HG03139 (cell line): ENCODE measurements around the gene ACP6.

Source experiments
- ATAC-seq: cut with Tn5 transposase; IDR thresholded peaks from one replicate; pipeline ENCODE4 v1.9.1; 2021; ENCODE audit not compliant: unreplicated experiment

The ACP6 gene

GRCh38 chr1:147652306-147652705 lies 18.0 kb downstream of the ACP6 start:
- ATAC-seq: no peak

- ATAC-seq: no peak
Measured at GRCh38 chr1:147651466-147651865, 18.9 kb downstream of the ACP6 start.

DNA sequence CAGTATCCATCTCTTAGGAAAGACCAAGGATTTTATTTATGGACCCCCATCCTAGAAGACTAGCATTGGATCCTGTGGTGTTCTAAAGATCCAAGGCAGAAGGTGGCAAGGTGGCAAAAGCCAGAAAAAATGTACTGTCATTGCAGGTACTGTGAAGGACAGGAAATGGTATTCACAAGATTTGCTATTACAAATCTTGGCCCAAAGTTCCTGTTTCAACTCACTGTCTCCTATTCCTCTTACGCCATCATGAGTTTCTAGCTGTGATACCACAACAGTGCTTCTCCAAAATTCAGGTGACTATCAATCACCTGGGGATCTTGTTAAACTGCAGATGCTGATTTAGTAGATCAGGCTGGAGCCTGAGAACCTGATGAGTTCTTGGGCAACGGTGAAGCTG lies 21.4 kb downstream of the ACP6 start:
- no peak for ATAC-seq

DNA sequence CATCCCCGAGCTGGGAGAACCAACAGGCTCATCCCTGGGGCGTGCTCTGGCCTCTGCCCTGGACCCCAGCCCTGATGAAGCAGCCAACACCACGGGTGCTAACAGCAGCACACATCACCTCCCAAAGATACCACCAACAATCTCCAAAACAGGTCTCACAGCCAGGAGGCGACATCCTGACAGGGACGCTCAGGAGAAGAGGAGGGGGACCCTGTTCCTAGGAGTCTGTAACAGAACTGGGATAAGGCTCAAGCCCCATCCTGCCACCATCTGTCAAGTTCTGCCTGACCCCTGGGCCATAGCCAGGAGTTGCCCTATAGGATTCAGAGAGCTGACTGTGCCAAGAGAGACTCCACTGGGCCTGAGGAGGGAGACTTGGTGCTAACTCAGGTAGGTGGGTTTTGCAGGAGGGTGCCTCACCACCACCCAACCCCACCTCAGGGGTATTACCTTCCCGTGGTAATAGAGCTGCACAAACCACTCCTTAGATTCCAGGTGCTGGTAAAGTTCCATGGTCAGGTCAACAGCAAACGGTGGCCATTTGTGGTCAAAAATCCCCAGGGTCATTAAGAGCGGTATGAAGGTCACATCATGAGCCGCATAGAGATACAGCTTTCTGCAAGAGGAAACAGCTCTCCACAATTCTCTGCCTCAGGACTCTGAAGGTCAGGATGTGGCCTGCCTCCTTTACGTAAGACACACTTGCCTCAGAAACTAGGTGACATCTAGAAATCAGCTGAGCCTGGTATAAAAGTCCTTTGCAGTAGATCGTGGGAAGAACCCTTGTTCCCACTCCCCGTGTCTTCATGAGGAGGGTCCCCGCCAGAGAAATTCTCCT lies 22.3 kb downstream of the ACP6 start:
- no peak for ATAC-seq

- no peak for ATAC-seq
Measured at GRCh38 chr1:147643974-147644373, 26.4 kb downstream of the ACP6 start.

DNA sequence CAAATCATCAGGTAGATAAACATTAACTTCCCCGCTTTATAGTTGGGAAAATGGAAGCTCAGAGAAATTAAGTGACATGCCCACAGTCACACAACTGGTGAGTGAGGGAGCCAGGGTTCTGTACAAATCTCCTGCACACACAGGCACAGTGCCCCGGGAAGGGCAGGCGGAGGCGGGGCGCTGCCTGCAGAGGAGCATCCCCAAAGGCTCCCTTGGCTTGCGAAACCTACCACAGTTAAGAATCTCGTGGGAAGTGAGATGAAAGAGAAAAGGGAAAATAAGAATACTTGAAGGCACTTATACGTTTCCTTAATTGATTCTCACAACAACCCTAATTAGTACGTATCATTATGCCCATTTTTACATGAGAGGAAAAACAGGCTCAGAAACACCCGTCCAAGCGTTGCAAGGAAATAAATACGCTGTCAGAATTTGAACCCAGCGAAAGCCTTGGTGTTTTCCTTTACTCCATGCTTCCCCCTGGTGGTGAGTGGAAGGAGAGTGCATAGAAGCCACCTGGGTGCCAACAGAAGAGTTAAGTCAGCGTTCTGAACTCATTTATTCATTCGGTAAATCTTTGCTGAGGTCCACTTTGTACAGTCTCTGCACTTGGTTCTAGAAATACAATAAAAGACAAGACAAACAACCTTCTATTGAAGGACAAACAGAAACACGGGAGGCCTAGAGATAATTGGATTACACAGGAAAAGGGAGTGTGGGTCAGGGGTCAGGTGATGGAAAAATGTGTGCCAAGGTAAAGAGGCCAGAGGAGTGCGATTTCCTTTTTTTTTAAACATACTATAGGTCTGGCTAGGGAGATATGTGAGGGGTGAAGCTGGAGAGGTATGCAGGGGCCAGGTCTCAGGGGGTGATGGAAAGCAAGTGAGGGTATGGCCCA lies 28.4 kb downstream of the ACP6 start:
- ATAC-seq: no peak

GRCh38 chr1:147641291-147641690 lies 29.0 kb downstream of the ACP6 start:
- ATAC-seq: no peak

- ATAC-seq: peak; percentile 74
Measured at GRCh38 chr1:147640553-147641165, 29.7 kb downstream of the ACP6 start.

DNA sequence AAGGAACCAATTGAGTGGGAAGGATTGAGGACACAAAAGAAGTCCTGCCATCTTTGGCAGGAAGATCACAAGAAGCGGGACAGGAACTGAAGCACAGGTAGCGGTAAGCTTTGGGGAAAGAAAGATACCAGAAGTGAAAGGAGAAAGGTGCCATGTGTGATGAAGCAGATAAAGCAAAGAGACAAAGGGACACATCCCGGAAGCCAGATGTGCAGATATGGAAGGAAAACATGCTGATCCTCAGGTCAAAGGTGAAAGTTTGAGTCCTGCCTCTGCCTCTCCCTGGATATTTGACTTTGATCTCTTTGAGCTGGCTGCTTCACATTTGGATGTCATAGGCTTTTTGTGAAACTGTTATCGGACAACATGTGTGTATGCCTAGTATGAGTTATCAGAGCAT lies 34.0 kb downstream of the ACP6 start:
- ATAC-seq: no peak

GRCh38 chr1:147635342-147635741 lies 35.0 kb downstream of the ACP6 start:
- ATAC-seq: no peak

DNA sequence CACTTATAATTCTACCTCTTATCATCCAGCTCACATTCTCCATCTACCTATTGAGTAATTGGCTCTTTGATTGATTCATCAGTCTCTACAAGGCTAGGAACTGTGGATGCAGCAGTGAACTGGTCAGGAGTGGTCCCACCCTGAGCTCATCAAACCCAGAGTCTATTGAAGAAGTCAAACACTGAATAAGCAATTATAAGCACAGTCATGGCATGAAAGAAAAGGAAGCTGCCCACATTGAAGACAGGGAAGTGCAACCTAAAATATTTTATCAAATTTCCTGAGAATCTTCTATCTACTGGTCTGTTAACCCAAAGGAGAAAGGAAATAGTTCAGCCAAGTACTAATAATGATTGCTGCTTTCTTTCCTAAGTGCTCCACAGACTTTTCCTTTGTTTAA lies 35.7 kb downstream of the ACP6 start:
- ATAC-seq: no peak

- ATAC-seq: no peak
Measured at GRCh38 chr1:147633759-147634158, 36.6 kb downstream of the ACP6 start.

DNA sequence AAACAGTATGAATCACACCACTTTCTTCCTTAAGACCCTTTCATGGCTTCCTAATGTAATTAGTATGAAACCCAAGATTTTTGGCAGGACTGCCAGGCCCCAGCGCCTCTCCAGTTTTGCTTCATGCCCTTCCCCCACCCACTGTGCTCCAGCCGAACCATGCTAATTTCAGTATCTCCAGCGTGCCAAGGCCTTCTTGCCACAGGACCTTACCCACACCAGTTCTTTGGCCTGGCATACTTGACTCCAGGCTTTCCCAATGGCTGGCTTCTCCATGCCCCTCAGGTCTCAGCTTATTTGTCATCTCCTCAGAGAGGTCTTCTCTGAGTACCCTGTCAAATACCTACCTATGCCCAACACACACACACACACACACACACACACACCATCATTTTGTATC lies 38.5 kb downstream of the ACP6 start:
- no peak for ATAC-seq

GRCh38 chr1:147630447-147630846 lies 39.9 kb downstream of the ACP6 start:
- ATAC-seq: no peak

GRCh38 chr1:147630022-147630421 lies 40.3 kb downstream of the ACP6 start:
- no peak for ATAC-seq

DNA sequence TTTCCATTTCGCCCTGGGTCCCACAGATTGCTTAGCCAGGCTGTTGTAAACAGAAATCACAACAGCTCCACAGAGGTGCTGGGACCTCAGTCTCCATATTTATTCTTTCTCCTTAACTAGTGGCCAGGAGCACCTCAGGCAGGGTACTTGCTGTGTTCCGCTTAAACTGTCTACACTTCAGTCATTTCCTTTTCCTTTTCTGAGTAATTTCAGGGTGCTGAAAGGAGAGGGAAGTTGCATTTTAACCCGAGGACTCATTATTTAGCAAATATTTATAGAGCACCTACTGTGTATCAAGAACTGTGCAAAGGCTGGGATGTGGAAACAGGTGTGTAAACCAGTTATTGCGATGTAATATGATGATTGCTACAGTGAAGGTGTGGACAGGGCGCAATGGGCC lies 41.9 kb downstream of the ACP6 start:
- no peak for ATAC-seq

GRCh38 chr1:147627435-147628110 lies 42.8 kb downstream of the ACP6 start:
- ATAC-seq: no peak

- ATAC-seq: no peak
Measured at GRCh38 chr1:147626739-147627138, 43.6 kb downstream of the ACP6 start.

DNA sequence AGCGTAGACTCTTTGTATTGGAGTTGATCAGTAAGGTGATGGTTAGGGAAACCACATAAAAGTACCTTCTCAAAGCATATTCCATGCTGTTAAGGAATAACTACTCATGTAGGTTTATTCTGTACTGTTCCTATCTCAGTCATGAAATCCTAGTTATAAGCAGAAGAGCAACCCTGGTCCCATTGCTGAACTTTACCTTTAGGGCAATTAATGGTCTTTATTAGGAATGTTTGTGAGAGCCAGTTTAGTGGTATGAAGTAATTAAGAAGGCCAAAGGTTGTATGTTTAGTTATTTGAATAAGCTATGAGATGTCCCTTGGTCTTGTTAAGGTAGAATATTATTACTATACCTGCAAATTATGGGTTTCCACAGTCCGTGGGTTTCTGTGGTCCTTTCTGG lies 44.0 kb downstream of the ACP6 start:
- ATAC-seq: no peak

DNA sequence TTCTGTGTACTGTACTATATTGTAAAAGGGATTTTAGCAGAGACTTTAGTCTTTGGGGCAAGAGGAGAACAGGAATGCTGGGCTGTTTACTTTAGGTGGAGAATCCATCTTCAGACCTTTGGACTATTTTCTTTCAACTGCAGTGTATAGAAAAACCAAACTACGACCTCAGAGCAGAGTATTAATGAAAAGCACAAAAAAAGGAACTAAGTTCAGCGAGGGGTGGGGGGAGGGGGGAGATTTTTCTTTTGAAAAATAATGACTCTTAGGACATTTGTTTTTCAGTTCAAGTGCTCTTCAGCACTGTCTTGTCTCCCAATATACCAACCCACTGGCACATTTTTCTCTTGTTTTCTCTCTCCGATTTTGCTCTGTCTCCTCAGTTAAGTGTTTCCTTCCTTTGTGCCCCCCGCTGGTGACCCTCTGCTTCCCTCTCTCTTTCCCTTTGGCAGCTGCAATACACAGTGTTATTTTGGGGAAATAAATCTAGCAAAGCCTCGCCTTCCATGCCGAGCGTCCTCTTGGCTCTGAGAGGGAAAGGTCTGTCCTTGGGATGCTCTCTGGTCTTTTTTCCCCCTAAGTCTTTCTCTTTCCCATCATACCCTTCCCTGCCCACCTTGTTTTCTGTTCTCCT lies 44.8 kb downstream of the ACP6 start:
- ATAC-seq: no peak

DNA sequence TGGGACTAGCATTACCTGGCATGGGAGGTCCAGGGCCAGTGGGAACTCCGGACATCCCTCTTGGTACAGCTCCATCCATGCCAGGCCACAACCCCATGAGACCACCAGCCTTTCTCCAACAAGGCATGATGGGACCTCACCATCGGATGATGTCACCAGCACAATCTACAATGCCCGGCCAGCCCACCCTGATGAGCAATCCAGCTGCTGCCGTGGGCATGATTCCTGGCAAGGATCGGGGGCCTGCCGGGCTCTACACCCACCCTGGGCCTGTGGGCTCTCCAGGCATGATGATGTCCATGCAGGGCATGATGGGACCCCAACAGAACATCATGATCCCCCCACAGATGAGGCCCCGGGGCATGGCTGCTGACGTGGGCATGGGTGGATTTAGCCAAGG lies 45.8 kb downstream of the ACP6 start:
- ATAC-seq: no peak
